K562 (cell line): ENCODE results near the gene SIRT2. TPM values are rescaled to one million over a fixed set of nuclear protein-coding genes. Genes with fewer than 3 reads are reported as not detected.

Source experiments
- polyA plus RNA-seq, 8 experiments: library from polyadenylated mRNA; depleted of rRNA in 4 of 8; stranded (reverse) in 5 of 8; unstranded in 3 of 8; fragments of >200 nt; fragmentation: Nextera tagmentation in 2 of 8; fragmentation: Illumina TruSeq in 1 of 8; extraction: Ambion mirVana in 2 of 8; extraction: Trizol in 1 of 8; gene quantifications; 2 replicates each; pipeline versions ENCODE4 v1.2.1 to v1.2.3, GENCODE V29; 2011 to 2014; ENCODE audit warnings: inconsistent platforms in 1 of 8, missing spikeins in 1 of 8
- total RNA-seq, 7 experiments: library from RNA; depleted of rRNA in 6 of 7; stranded (reverse); fragments of >200 nt in 6 of 7; fragmentation: Illumina TruSeq in 2 of 7; extraction: Trizol in 2 of 7; gene quantifications; 2 replicates each; pipeline versions ENCODE4 v1.2.1 to v1.2.3, GENCODE V29; 2011 to 2021; ENCODE audit warnings: low replicate concordance in 1 of 7

The SIRT2 gene
- total and polyA plus RNA-seq, 9 of the 15 experiments (the other 6 are each of a cell fraction or from before 2014, with no cell fraction given) = 2.3 to 35.2 (median 22.9) TPM

Other genes starting within 250 kb of the SIRT2 start
Only the 7 nearest of the 15 such genes appear.
- gene ECH1, start 67.8 kb downstream of the SIRT2 start, total RNA-seq (2014; rRNA removed) = 67.3 and 69.6 TPM in 2 replicates
- 40.1 and 58.0 TPM in 2 replicates for gene ECH1, start 67.8 kb downstream of the SIRT2 start, total RNA-seq (2014; rRNA removed; fragmentation: Illumina TruSeq; extraction: Trizol)
- 84.9 and 98.2 TPM in 2 replicates for gene ECH1, start 67.8 kb downstream of the SIRT2 start, total RNA-seq (2015; rRNA removed; fragmentation: Illumina TruSeq; extraction: Trizol)
- gene ECH1, start 67.8 kb downstream of the SIRT2 start, total RNA-seq (2021) = 89.2 and 91.7 TPM in 2 replicates
- 67.3 and 115 TPM in 2 replicates for gene ECH1, start 67.8 kb downstream of the SIRT2 start, polyA plus RNA-seq (2011; rRNA removed)
- 133 TPM in 2 replicates for gene ECH1, start 67.8 kb downstream of the SIRT2 start, polyA plus RNA-seq (2014; fragmentation: Illumina TruSeq; extraction: Trizol)
- gene ECH1, start 67.8 kb downstream of the SIRT2 start, polyA plus RNA-seq (2014; fragmentation: Nextera tagmentation; extraction: Ambion mirVana) = 10 to 100 TPM; 47.5 to 99.9 TPM
- gene ECH1, start 67.8 kb downstream of the SIRT2 start, polyA plus RNA-seq (2014; rRNA removed) = 55.2 and 118 TPM in 2 replicates
- gene HNRNPL, start 49.6 kb downstream of the SIRT2 start, total RNA-seq (2014; rRNA removed) = 313 and 355 TPM in 2 replicates
- gene HNRNPL, start 49.6 kb downstream of the SIRT2 start, total RNA-seq (2014; rRNA removed; fragmentation: Illumina TruSeq; extraction: Trizol) = 375 and 414 TPM in 2 replicates
- gene HNRNPL, start 49.6 kb downstream of the SIRT2 start, total RNA-seq (2015; rRNA removed; fragmentation: Illumina TruSeq; extraction: Trizol) = 274 and 290 TPM in 2 replicates
- 579 and 605 TPM in 2 replicates for gene HNRNPL, start 49.6 kb downstream of the SIRT2 start, total RNA-seq (2021)
- gene HNRNPL, start 49.6 kb downstream of the SIRT2 start, polyA plus RNA-seq (2011; rRNA removed) = 284 and 572 TPM in 2 replicates
- 550 and 610 TPM in 2 replicates for gene HNRNPL, start 49.6 kb downstream of the SIRT2 start, polyA plus RNA-seq (2014; fragmentation: Illumina TruSeq; extraction: Trizol)
- 10 to 100 TPM; 39.5 to 51.4 TPM for gene HNRNPL, start 49.6 kb downstream of the SIRT2 start, polyA plus RNA-seq (2014; fragmentation: Nextera tagmentation; extraction: Ambion mirVana)
- 271 and 299 TPM in 2 replicates for gene HNRNPL, start 49.6 kb downstream of the SIRT2 start, polyA plus RNA-seq (2014; rRNA removed)
- 5.1 TPM in 2 replicates for gene RINL, start 21.3 kb downstream of the SIRT2 start, total RNA-seq (2014; rRNA removed)
- 3.1 and 3.7 TPM in 2 replicates for gene RINL, start 21.3 kb downstream of the SIRT2 start, total RNA-seq (2014; rRNA removed; fragmentation: Illumina TruSeq; extraction: Trizol)
- gene RINL, start 21.3 kb downstream of the SIRT2 start, total RNA-seq (2015; rRNA removed; fragmentation: Illumina TruSeq; extraction: Trizol) = 4.1 and 5.3 TPM in 2 replicates
- gene RINL, start 21.3 kb downstream of the SIRT2 start, total RNA-seq (2021) = 5.9 and 6.2 TPM in 2 replicates
- gene RINL, start 21.3 kb downstream of the SIRT2 start, polyA plus RNA-seq (2011; rRNA removed) = 10.9 and 17.3 TPM in 2 replicates
- gene RINL, start 21.3 kb downstream of the SIRT2 start, polyA plus RNA-seq (2014; fragmentation: Illumina TruSeq; extraction: Trizol) = 3.8 and 4.9 TPM in 2 replicates
- gene RINL, start 21.3 kb downstream of the SIRT2 start, polyA plus RNA-seq (2014; fragmentation: Nextera tagmentation; extraction: Ambion mirVana) = 1 to 10 TPM in 1 of 2 experiments, under 1 TPM in 1; 0.82 to 1.1 TPM
- 4.9 and 5.0 TPM in 2 replicates for gene RINL, start 21.3 kb downstream of the SIRT2 start, polyA plus RNA-seq (2014; rRNA removed)
- gene NFKBIB, start 351 bp upstream of the SIRT2 start, total RNA-seq (2014; rRNA removed) = 37.6 and 54.8 TPM in 2 replicates
- gene NFKBIB, start 351 bp upstream of the SIRT2 start, total RNA-seq (2014; rRNA removed; fragmentation: Illumina TruSeq; extraction: Trizol) = 5.8 and 6.1 TPM in 2 replicates
- gene NFKBIB, start 351 bp upstream of the SIRT2 start, total RNA-seq (2015; rRNA removed; fragmentation: Illumina TruSeq; extraction: Trizol) = 12.9 TPM in 2 replicates
- 33.5 and 34.7 TPM in 2 replicates for gene NFKBIB, start 351 bp upstream of the SIRT2 start, total RNA-seq (2021)
- gene NFKBIB, start 351 bp upstream of the SIRT2 start, polyA plus RNA-seq (2011; rRNA removed) = 10.4 and 11.7 TPM in 2 replicates
- gene NFKBIB, start 351 bp upstream of the SIRT2 start, polyA plus RNA-seq (2014; fragmentation: Illumina TruSeq; extraction: Trizol) = 7.2 and 14.4 TPM in 2 replicates
- 1 to 10 TPM; 1.5 to 1.7 TPM for gene NFKBIB, start 351 bp upstream of the SIRT2 start, polyA plus RNA-seq (2014; fragmentation: Nextera tagmentation; extraction: Ambion mirVana)
- gene NFKBIB, start 351 bp upstream of the SIRT2 start, polyA plus RNA-seq (2014; rRNA removed) = 44.9 and 46.7 TPM in 2 replicates
- not detected in 2 replicates for gene CCER2, start 12.6 kb upstream of the SIRT2 start, total RNA-seq (2014; rRNA removed)
- gene CCER2, start 12.6 kb upstream of the SIRT2 start, total RNA-seq (2014; rRNA removed; fragmentation: Illumina TruSeq; extraction: Trizol) = not detected in 2 replicates
- gene CCER2, start 12.6 kb upstream of the SIRT2 start, total RNA-seq (2015; rRNA removed; fragmentation: Illumina TruSeq; extraction: Trizol) = not detected in 2 replicates
- gene CCER2, start 12.6 kb upstream of the SIRT2 start, total RNA-seq (2021) = 0.40 TPM in 1 of 2 replicates, not detected in the other
- gene CCER2, start 12.6 kb upstream of the SIRT2 start, polyA plus RNA-seq (2011; rRNA removed) = 0.19 and 0.21 TPM in 2 replicates
- not detected in 2 replicates for gene CCER2, start 12.6 kb upstream of the SIRT2 start, polyA plus RNA-seq (2014; fragmentation: Illumina TruSeq; extraction: Trizol)
- gene CCER2, start 12.6 kb upstream of the SIRT2 start, polyA plus RNA-seq (2014; fragmentation: Nextera tagmentation; extraction: Ambion mirVana) = not detected
- gene CCER2, start 12.6 kb upstream of the SIRT2 start, polyA plus RNA-seq (2014; rRNA removed) = 0.13 and 0.68 TPM in 2 replicates
- gene SARS2, start 31.1 kb upstream of the SIRT2 start, total RNA-seq (2014; rRNA removed) = 32.2 and 39.5 TPM in 2 replicates
- gene SARS2, start 31.1 kb upstream of the SIRT2 start, total RNA-seq (2014; rRNA removed; fragmentation: Illumina TruSeq; extraction: Trizol) = 12.8 and 15.5 TPM in 2 replicates
- gene SARS2, start 31.1 kb upstream of the SIRT2 start, total RNA-seq (2015; rRNA removed; fragmentation: Illumina TruSeq; extraction: Trizol) = 36.3 and 38.0 TPM in 2 replicates
- 50.6 and 59.1 TPM in 2 replicates for gene SARS2, start 31.1 kb upstream of the SIRT2 start, total RNA-seq (2021)
- 31.3 and 55.5 TPM in 2 replicates for gene SARS2, start 31.1 kb upstream of the SIRT2 start, polyA plus RNA-seq (2011; rRNA removed)
- 31.7 and 55.2 TPM in 2 replicates for gene SARS2, start 31.1 kb upstream of the SIRT2 start, polyA plus RNA-seq (2014; fragmentation: Illumina TruSeq; extraction: Trizol)
- 1 to 10 TPM; 3.1 to 7.0 TPM for gene SARS2, start 31.1 kb upstream of the SIRT2 start, polyA plus RNA-seq (2014; fragmentation: Nextera tagmentation; extraction: Ambion mirVana)
- 55.5 and 60.3 TPM in 2 replicates for gene SARS2, start 31.1 kb upstream of the SIRT2 start, polyA plus RNA-seq (2014; rRNA removed)
- 174 and 225 TPM in 2 replicates for gene MRPS12, start 31.3 kb upstream of the SIRT2 start, total RNA-seq (2014; rRNA removed)
- gene MRPS12, start 31.3 kb upstream of the SIRT2 start, total RNA-seq (2014; rRNA removed; fragmentation: Illumina TruSeq; extraction: Trizol) = 31.3 and 41.1 TPM in 2 replicates
- gene MRPS12, start 31.3 kb upstream of the SIRT2 start, total RNA-seq (2015; rRNA removed; fragmentation: Illumina TruSeq; extraction: Trizol) = 91.9 and 92.7 TPM in 2 replicates
- gene MRPS12, start 31.3 kb upstream of the SIRT2 start, total RNA-seq (2021) = 144 and 156 TPM in 2 replicates
- 52.0 and 68.0 TPM in 2 replicates for gene MRPS12, start 31.3 kb upstream of the SIRT2 start, polyA plus RNA-seq (2011; rRNA removed)
- gene MRPS12, start 31.3 kb upstream of the SIRT2 start, polyA plus RNA-seq (2014; fragmentation: Illumina TruSeq; extraction: Trizol) = 42.9 and 93.5 TPM in 2 replicates
- 10 to 100 TPM in 1 of 2 experiments, 1 to 10 TPM in 1; 8.1 to 34.5 TPM for gene MRPS12, start 31.3 kb upstream of the SIRT2 start, polyA plus RNA-seq (2014; fragmentation: Nextera tagmentation; extraction: Ambion mirVana)
- 143 and 177 TPM in 2 replicates for gene MRPS12, start 31.3 kb upstream of the SIRT2 start, polyA plus RNA-seq (2014; rRNA removed)